Pancreas (tissue), 10 donors: Measurements from ENCODE around the gene FAM228A. TPM values are rescaled to one million over a fixed set of nuclear protein-coding genes. Genes with fewer than 3 reads are reported as not detected.

Source experiments
- ATAC-seq, 4 donors: fragments of 200-7000 bp; cut with Tn5 transposase; one replicate each; pipeline versions ENCODE4 v1.8.0 to v1.9.1; 2020; ENCODE audit warnings: mild to moderate bottlenecking in 4 of 4, moderate library complexity in 4 of 4
- DNase-seq, 6 donors: peaks; one replicate each; pipeline ENCODE4 v3.0.0-alpha.2; 2020
- FAIRE-seq: peaks from 2 replicates; lab custom pipeline; 2012; peaks lifted over from hg19 to GRCh38; lab: Jason Lieb, UNC
- H3K27ac ChIP-seq, 4 donors: fragments of 200-600 bp; sonication (generic); 1 replicate in 3 of 4; 2 replicates in 1 of 4; pipeline versions ENCODE4 v1.5.0 to v1.8.0; 2020
- H3K27me3 ChIP-seq, 4 donors: fragments of 200-600 bp; one replicate each; pipeline ENCODE4 v1.8.0; 2021
- H3K36me3 ChIP-seq, 3 donors: fragments of 200-600 bp; sonication (generic) in 1 of 3; one replicate each; pipeline versions ENCODE4 v1.5.0 to v1.8.0; 2020 to 2021
- H3K4me1 ChIP-seq, 3 donors: fragments of 200-600 bp; one replicate each; pipeline ENCODE4 v1.8.0; 2021
- H3K4me3 ChIP-seq, 4 donors: fragments of 200-600 bp; sonication (generic) in 2 of 4; one replicate each; pipeline versions ENCODE4 v1.5.0 to v1.8.0; 2020 to 2021
- H3K9me3 ChIP-seq, 4 donors: fragments of 200-600 bp; one replicate each; pipeline ENCODE4 v1.8.0; 2021
- CTCF ChIP-seq, 4 donors: fragments of 200-600 bp; sonication (generic) in 3 of 4; IDR thresholded peaks; one replicate each; pipeline versions ENCODE4 v1.5.0 to v1.8.0; 2021; ENCODE audit warnings: antibody characterized with exemption in 4 of 4
- WGBS, 2 donors: extraction: QIAGEN DNeasy Blood & Tissue Kit; methylation state at CpG; one replicate each; pipeline ENCODE4 v1.1.7; 2013; 5-methylcytosine and 5-hydroxymethylcytosine counted together
- intact Hi-C, 3 donors: fragments of 100-400 bp; cut with DNase I; formaldehyde crosslinking; loops; one replicate each; pipeline versions ENCODE4 v1.11.1 to v1.14.2; 2022
- polyA plus RNA-seq, 2 donors: library from polyadenylated mRNA; stranded (reverse); fragments of 200-250 nt; gene quantifications; one replicate each; pipeline ENCODE4 v1.2.3, GENCODE V29; 2013
- total RNA-seq, 6 donors: library from RNA; stranded (reverse); fragmentation: NEBNext Ultra II Directional in 4 of 6; extraction: Animal tissue kit (Norgen Biotek cat#: 25700) in 4 of 6; gene quantifications; one replicate each; pipeline versions ENCODE4 v1.2.1 to v1.2.4, GENCODE V29; 2021 to 2023
- donor health status: healthy with polysubstance abuse.
- donor health status: DM: no; HTN: no; CAD: no; lungs with moderate emphysema.
- donor health status: DM: no; HTN: no; CAD: no.
- donor health status: control.
- donor health status: control.
- donor health status: Bipolar disorder and iron deficiency.
- donor health status: DM: yes; HTN: yes; CAD: no.
- donor health status: DM: no; HTN: no; CAD: no.
- donor health status: DM: no; HTN: no; CAD: no.
- donor health status: DM: yes; HTN: yes; CAD: no.

Gene FAM228A
- total and polyA plus RNA-seq, 8 donors, result 0.19 to 0.56 (median 0.34) TPM; not detected in 1

GRCh38 chr2:24228470-24228869, 53.6 kb downstream of the FAM228A start:
- WGBS, 2 donors, result 38 to 50% methylated on average over 1 of the region's 1 CpG
- H3K9me3 ChIP-seq, result no peaks in the 10 kb centered on the region
- H3K4me1 ChIP-seq, result no peaks in the 10 kb centered on the region
- H3K27me3 ChIP-seq, result no peaks in the 10 kb centered on the region
- H3K36me3 ChIP-seq, result no peaks in the 10 kb centered on the region
- ATAC-seq (peak in 3 of 4 donors; percentile 53 to 73 (median 70)), DNase-seq (no peak), FAIRE-seq (peak; percentile 66)
- intact Hi-C loops, result loop anchor here in 1 of 3 donors (10.0 kb wide), 1 partner anchor 156 kb away; no protein-coding TSS in a partner anchor
- peak in 2 of 4 donors; percentile 14 to 17 for TF ChIP-seq CTCF (IDR thresholded peaks at IDR 0.05)
- H3K4me3 ChIP-seq, result no peak overlapping the region
- no peak overlapping the region for H3K27ac ChIP-seq

GRCh38 chr2:24231461-24231881, 56.6 kb downstream of the FAM228A start:
- Histone ChIP-seq H3K36me3 (no peaks in the 10 kb centered on the region), H3K9me3 (no peaks in the 10 kb centered on the region), H3K27ac (no peak overlapping the region), H3K4me1 (no peaks in the 10 kb centered on the region), H3K4me3 (no peak overlapping the region), H3K27me3 (no peaks in the 10 kb centered on the region)
- no peak for TF ChIP-seq CTCF (IDR thresholded peaks at IDR 0.05)
- no peak for DNase-seq
- ATAC-seq, result no peak
- 93% methylated on average over 4 of the region's 4 CpGs for WGBS, 2 donors
- no peak for FAIRE-seq
- intact Hi-C loops, result no loop called here

- WGBS, 2 donors, result 96 to 99% methylated on average over 2 of the region's 2 CpGs
- DNase-seq, result no peak
- TF ChIP-seq CTCF (IDR thresholded peaks at IDR 0.05), result no peak
- Histone ChIP-seq H3K27ac (no peak overlapping the region), H3K4me1 (no peaks in the 10 kb centered on the region), H3K36me3 (no peaks in the 10 kb centered on the region), H3K9me3 (no peaks in the 10 kb centered on the region), H3K27me3 (no peaks in the 10 kb centered on the region), H3K4me3 (no peak overlapping the region)
- no peak for ATAC-seq
- no peak for FAIRE-seq
- intact Hi-C loops, result no loop called here
Observed at GRCh38 chr2:24233321-24233720, 58.5 kb downstream of the FAM228A start.

- WGBS, 2 donors, result 95 to 97% methylated on average over 1 of the region's 1 CpG
- no peaks in the 10 kb centered on the region for H3K9me3 ChIP-seq
- H3K4me1 ChIP-seq, result no peaks in the 10 kb centered on the region
- no peaks in the 10 kb centered on the region for H3K27me3 ChIP-seq
- DNase-seq (no peak), FAIRE-seq (no peak), ATAC-seq (no peak)
- TF ChIP-seq CTCF (IDR thresholded peaks at IDR 0.05), result no peak
- H3K27ac ChIP-seq, result no peak overlapping the region
- no peaks in the 10 kb centered on the region for H3K36me3 ChIP-seq
- intact Hi-C loops, result no loop called here
- no peak overlapping the region for H3K4me3 ChIP-seq
Observed at GRCh38 chr2:24237313-24237712, 62.5 kb downstream of the FAM228A start.

GRCh38 chr2:24238158-24238557, 63.3 kb downstream of the FAM228A start:
- intact Hi-C loops, result no loop called here
- no peak overlapping the region for H3K4me3 ChIP-seq

More at GRCh38 chr2:24238158-24238557, 63.3 kb downstream of the FAM228A start:
- no peaks in the 10 kb centered on the region for H3K9me3 ChIP-seq
- no peak for DNase-seq
- no peak overlapping the region for H3K27ac ChIP-seq
- 88 to 93% methylated on average over 2 of the region's 2 CpGs for WGBS, 2 donors
- no peaks in the 10 kb centered on the region for H3K36me3 ChIP-seq
- no peak for TF ChIP-seq CTCF (IDR thresholded peaks at IDR 0.05)
- H3K27me3 ChIP-seq, result no peaks in the 10 kb centered on the region
- ATAC-seq, result no peak
- FAIRE-seq, result no peak
- H3K4me1 ChIP-seq, result no peaks in the 10 kb centered on the region
